ENCODE measurements around the gene ANKRD62.
"Not testable (repeated sequence)": the region's sequence is repeated elsewhere in the genome, so short reads cannot be mapped to it uniquely, and the experiment has no call there.

DNA sequence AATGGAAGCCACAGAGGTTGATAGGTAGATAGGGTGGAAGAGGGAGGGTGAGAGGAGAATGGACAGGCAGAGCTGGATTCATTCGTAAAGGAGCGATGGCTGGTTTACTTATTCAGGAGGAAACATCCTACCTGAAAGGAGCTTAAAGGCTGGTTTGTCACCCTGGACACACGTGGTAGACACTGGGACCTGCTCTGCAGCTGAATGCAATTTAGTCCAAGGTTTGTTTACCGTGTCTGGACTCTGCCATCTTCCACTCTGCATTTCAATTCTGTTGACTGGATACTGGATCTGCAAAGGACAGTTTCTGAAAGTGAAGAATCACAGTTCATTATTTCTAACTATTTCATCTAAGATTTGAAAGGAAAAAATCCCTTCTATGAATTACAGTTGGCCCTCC is 15.6 kb upstream of the ANKRD62 start:
- TF ChIP-seq EZH2 (optimal IDR thresholded peaks at IDR 0.05; ENCODE audit: low read depth, low read length), result not testable (repeated sequence)
- TF ChIP-seq, protein P1, sequence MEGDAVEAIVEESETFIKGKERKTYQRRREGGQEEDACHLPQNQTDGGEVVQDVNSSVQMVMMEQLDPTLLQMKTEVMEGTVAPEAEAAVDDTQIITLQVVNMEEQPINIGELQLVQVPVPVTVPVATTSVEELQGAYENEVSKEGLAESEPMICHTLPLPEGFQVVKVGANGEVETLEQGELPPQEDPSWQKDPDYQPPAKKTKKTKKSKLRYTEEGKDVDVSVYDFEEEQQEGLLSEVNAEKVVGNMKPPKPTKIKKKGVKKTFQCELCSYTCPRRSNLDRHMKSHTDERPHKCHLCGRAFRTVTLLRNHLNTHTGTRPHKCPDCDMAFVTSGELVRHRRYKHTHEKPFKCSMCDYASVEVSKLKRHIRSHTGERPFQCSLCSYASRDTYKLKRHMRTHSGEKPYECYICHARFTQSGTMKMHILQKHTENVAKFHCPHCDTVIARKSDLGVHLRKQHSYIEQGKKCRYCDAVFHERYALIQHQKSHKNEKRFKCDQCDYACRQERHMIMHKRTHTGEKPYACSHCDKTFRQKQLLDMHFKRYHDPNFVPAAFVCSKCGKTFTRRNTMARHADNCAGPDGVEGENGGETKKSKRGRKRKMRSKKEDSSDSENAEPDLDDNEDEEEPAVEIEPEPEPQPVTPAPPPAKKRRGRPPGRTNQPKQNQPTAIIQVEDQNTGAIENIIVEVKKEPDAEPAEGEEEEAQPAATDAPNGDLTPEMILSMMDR (IDR thresholded peaks at IDR 0.05; ENCODE audit: low read length), result not testable (repeated sequence)

Data from MM.1S (cell line).